OCI-LY1 (cell line): ENCODE data around the gene ZNF185.

Source experiments
- EZH2 ChIP-seq: fragments of 200-600 bp; sonication (generic), shearing (Covaris generic); IDR thresholded peaks from 2 replicates; pipeline ENCODE4 v1.8.0; 2017; ENCODE audit warnings: borderline replicate concordance, mixed run types, mild to moderate bottlenecking, antibody characterized with exemption, low read length, moderate library complexity, mixed read lengths
- TF ChIP-seq, protein P1 (sequence below): fragments of 200-600 bp; sonication (generic), shearing (Covaris generic); IDR thresholded peaks from 2 replicates; pipeline ENCODE4 v1.5.1; 2017; ENCODE audit warnings: mild to moderate bottlenecking, antibody characterized with exemption, low read length, moderate library complexity, mixed read lengths

DNA sequence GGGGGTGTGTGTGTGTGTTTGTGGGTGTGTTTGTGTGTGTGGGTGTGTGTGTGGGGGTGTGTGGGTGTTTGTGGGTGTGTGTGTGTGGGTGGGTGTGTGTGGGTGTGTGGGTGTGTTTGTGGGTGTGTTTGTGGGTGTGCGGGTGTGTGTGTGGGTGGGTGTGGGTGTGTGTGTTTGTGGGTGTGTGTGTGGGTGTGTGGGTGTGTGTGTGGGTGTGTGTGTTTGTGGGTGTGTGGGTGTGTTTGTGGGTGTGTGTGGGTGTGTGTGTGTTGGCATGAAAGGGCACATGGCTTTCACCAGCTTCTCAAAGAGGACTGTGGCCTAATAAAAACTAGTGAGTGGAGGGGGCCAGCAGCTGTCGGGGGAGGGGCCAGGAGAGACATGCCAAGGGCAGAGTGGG is 25.3 kb upstream of the ZNF185 start:
- TF ChIP-seq, protein P1, sequence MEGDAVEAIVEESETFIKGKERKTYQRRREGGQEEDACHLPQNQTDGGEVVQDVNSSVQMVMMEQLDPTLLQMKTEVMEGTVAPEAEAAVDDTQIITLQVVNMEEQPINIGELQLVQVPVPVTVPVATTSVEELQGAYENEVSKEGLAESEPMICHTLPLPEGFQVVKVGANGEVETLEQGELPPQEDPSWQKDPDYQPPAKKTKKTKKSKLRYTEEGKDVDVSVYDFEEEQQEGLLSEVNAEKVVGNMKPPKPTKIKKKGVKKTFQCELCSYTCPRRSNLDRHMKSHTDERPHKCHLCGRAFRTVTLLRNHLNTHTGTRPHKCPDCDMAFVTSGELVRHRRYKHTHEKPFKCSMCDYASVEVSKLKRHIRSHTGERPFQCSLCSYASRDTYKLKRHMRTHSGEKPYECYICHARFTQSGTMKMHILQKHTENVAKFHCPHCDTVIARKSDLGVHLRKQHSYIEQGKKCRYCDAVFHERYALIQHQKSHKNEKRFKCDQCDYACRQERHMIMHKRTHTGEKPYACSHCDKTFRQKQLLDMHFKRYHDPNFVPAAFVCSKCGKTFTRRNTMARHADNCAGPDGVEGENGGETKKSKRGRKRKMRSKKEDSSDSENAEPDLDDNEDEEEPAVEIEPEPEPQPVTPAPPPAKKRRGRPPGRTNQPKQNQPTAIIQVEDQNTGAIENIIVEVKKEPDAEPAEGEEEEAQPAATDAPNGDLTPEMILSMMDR, result no peak
- TF ChIP-seq EZH2, result no peak
